HG03521 (cell line): ENCODE results near the gene RAB40C.
A peak's percentile ranks its signal among the peaks of the same experiment; 100 is the strongest.

ENCODE experiments used
- ATAC-seq: cut with Tn5 transposase; IDR thresholded peaks from one replicate; pipeline ENCODE4 v1.9.1; 2021; ENCODE audit warnings: mild to moderate bottlenecking, moderate library complexity; ENCODE audit not compliant: unreplicated experiment

The RAB40C gene

DNA sequence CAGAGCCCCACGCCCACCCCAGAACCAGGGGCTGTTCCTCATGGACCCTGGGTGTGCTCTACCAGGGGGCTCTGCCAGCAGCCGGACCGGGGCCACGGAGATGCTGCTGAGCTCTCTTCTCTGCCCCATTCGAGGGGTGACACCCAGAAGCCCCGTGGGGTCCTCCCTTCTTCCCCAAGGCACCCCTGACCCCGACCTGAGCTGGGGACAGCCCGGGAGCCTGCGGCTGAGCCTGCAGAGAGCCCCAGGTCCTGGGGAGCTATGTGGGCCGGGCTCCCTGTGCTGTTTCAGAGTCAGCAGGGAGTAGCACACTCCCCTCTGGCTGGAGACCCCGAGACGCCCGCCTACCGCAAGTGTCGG is 30.9 kb upstream of the RAB40C start:
- no peak for ATAC-seq

DNA sequence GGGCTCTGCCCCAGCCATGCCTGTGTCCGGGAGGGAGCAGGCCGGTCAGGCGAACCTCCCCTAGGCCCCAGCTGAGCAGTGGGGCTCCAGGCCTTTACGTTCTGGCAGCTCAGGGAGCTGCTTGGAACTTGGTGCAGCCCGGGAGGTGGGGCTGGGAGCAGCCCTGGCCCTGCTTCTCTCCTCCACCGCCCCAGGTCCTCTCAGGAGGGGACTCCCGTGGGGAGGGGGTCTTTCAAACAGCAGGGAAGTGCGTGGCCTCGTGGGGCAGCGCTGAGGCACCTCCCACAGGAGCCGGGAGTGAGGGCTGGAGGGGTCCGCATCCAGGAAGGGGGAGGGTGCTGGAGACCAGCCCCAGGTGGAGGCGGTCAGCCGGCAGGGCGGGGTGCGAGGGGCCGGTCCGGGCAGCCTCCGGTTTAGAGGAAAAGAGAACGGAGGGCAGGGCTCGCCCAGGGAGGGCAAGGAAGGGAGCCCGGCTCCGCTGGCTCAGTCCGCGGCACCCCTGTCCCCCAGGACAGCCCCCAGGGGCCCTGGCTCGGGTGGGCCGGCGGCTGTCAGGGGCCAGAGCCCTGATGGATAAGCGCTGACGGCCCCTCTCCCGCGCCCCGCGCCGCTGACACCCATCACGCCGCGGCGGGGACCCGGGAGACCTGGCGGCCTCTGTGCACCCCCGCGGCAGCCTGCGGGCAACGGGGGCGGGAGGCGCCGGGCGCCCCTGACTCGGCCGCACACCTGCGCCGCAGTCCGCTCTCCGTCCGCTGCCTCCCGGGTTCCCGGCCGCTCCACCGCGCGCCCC is 30.3 kb upstream of the RAB40C start:
- no peak for ATAC-seq

DNA sequence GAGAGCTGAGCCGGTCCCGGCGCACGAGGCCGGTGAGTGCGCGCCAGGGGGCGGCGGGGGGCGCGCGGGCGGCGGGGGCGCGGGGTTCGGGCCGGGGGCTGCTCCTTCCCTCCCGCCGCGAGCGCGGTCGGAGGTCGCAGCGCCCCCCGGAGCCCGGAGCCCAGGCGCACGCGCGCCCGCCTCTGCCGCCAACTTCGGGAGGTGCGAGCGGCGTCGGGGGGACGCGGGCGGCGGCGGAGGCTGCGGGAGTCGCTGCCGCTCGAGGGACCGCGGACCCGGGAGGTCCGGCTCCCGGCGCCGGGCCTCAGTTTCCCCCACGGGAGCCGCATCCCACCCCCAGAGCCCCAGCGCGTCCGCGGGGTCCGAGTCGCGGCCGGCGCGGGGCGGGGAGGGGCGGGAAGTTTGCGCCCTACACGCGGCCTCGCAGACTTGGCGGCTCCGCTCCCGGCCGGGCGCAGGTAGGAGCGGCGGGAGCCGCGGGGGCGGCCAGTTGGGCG is 29.6 kb upstream of the RAB40C start, which contains the start of gene PRR35:
Gene PRR35, plus strand, starts transcription at position 191 of the 497 bp plus-strand sequence. CDS start 2,901 bp downstream, outside the sequence.
- ATAC-seq, result no peak

DNA sequence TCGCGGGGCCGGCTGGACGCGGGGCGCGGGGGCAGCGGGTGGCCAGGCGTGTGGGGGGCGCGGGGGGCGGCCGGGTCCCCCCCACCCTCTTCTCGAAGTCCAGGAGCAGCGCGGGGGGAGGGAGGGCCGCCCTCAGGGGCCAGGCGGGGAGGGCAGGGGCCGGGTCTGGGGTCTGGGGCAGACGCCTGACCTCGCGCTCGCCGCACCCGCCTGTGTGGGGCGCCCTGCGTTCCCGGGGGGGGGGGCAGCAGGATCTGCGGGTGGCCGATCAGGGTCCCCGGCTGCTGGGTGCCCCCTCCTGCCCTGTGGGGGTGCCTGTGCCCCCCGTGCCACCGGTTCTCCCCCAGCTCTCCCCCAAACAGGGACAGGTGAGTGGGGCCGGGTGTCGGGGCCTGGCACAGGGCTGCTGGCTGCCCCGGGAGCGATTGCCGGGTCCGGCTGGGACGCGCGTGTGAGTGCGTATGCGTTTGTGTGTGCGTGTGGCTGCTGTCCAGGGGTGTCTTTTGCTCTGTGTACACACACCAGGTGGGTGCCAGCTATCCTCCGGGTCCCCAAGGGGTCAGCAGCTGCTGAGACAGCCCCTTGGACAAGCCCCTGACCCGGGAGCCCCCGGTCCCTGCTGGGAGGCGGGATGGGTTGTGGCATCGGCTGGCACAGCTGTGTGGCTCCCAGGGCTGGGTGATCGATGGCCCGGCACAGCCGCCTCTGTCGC is 29.0 kb upstream of the RAB40C start:
- no peak for ATAC-seq

DNA sequence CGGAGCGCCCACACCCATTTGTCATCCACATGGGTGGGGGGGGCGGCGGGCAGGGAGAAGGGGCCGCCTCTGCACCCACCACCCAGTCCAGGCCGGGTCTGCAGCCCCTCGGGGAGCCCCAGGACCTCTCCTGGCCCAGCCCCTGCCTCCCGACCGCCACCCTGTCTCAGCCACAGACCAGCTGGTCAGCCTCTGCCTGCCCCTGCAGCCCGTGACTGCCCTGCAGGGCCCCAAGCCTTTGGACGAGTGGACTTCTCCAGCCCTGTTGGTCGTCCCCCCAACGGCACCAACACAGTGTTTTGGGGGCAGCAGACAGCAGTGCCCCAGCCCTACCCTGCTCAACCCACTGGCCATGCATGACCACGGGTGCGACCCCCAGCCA is 28.5 kb upstream of the RAB40C start:
- no peak for ATAC-seq

DNA sequence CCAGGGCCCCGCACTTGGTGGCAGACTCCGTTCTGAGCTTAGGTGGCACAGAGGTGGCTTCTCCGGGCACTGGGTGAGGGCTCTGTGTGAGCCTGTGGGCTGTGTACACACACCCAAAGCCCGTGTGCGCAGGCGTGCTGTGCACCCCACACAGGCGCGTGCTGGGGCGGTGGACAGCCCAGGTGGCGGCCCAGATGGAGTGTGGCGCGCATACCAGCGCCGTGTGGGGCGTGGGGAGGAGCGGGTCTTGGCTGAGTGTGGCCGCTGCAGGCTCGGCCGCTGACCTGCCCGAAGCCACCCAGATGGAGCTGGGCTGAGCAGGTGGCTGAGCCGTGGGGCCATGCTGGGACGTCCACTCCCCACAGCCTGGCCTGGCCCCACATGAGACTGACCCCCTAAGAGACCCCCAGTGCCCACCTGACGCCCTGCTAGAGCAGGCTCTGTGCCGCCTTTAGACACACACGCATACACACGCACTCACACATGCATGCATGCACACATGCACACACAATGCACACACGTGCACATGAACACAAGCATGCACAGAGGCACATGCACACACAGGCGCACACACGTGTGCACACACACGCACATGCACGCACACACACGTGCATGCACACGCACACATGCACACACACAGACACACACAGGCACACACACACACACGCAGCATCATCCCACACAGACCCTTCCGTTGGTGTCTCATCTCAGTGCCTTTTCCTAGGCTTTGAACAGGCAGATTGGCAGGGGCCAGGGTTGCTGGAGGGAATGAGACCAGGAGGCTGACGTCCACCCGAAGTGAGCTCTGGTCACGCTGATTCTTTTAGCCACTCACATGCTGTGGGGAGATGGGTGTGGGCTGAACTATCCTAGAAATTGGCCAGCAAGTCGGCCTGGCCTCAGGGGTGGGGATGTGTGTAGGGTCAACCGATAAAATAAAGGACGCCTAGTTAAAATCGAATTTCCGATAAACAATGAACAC is 27.6 kb upstream of the RAB40C start:
- no peak for ATAC-seq

DNA sequence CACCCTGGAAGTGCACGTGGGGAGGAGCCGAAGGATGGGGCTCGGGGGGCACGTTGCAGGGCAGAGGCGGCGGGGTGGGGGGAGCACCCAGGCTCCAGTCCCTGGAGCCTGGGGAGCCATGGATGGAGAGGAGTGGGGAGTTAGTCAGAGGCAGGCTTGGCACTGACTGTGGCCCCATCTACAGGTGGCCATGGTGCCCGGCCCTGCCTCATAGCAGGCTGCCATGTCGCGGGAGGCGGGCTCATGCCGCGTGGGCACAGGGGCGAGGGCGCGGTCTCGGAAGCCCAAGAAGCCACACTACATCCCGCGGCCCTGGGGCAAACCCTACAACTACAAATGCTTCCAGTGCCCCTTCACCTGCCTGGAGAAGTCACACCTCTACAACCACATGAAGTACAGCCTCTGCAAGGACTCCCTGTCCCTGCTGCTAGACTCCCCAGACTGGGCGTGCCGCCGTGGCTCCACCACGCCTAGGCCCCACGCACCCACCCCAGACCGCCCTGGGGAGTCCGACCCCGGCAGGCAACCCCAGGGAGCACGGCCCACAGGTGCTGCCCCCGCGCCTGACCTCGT is 26.7 kb upstream of the RAB40C start:
- ATAC-seq, result no peak

DNA sequence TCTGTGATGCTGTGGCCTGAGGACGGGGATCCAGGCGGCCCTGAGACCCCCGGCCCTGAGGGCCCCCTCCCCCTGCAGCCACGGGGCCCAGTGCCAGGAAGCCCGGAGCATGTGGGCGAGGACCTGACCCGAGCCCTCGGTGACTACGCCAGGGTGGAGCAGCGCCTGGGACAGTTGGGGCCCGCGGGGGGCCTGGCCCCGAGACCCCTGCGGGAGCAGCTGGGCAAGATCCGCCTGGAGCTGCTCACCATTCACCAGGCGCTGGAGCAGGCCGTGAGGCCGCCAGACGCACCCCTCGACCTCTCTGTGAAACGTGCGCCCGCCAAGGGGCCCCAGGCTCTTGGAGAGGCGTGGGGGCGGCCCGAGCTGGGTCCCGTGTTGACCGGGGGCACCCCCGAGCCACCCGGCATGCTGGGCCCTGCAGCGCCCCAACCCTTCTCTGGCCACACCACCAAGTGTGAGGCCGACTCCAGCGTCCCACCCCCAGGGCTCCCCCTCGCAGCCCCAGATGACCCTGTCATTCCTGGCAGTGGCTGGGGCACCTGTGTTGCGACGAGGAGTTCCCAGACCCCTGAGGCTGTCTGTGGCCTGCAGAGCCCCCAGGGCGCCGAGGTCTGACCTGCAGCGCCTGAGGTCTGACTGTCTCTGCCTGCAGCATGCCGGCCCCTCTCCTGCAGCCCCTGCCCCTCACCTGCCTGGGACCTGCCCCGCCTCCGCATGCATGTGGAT is 25.0 kb upstream of the RAB40C start:
- no peak for ATAC-seq

DNA sequence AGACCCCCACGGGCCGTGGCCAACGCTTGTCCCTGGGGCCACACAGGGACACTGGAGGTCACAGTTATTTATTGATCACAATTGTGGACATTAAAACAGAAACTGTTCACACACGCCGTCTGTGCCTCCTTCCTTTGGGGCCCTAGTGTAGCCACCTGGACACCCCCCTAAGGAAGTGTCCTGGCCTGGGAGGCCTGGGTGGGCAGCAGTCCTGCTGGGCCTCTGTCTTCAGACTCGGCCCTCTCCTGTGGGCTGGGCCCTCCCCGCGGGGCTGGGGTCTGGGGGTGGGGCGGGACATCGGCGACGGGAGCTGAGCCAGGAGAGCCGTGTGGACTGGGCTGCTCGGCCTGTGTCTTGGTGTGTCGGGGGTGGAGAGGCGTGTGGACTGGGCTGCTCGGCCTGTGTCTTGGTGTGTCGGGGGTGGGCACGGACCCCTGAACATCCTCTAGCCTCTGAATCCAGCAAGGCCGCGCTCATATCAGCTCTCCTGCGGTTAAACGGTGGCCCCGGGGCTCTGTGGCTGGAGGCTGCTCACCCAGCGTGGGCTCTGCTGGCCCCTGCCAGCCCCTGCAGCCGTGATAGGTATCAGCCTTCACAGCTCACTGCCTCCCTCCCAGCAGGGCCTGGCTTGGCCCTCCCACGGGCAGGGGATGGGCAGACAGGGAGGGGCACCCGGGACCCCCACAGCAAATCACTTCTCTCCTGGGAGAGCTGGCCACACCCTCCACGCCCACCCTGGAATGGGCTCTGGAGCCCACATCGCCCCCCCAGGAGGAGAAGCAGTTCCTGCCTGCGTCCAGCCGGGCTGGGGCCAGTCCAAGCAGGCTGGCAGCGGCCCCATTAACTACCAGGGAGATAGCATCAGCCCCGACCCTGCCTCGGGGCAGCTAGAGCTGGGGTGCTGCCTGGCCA is 24.2 kb upstream of the RAB40C start:
- no peak for ATAC-seq

DNA sequence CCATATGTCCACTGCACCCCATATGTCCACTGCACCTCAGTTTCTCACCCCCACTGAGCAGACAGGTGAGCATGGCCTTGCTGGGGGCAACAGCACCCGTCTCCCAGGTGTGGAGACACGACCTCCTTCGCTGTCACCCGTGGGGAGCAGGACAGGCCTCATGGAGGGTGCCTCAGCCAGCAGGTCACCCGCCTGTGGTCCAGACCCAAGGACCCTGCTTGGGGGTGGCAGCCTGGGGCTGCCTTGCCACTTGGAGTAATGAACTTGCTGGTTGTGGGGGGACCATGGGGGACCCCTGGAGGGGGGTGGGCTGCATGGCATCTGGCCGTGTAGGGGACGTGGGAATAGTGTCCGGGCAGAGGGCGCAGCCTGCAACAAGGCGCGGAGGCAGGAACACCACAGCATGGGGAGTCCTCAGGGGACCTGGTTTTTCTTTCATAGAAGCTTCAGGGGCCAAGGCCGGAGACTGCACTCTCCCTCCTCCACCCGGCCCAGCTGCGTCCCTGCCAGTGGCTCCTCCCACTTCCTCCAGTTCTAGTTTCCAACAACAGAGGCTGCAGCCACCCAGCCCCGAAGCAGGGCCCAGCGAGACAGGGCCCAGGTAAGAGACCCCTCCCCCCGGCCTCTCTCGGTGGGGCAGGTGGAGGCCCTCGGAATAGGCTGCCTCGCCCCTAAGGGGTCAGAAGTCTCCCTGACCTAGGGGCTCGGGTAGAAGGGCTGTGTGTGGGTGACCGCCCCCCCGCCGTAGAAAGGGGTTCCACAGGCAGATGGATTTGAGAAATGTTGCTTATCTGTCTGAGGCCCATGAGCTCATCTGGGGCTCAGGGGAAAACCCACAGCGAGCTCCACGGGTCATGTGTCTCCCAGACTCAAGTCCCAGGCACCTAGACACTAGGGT is 23.1 kb upstream of the RAB40C start, which contains the start of gene NHLRC4:
Gene NHLRC4, plus strand, starts transcription at position 531 of the 898 bp plus-strand sequence. CDS start 1,043 bp downstream, outside the sequence.
- no peak for ATAC-seq

DNA sequence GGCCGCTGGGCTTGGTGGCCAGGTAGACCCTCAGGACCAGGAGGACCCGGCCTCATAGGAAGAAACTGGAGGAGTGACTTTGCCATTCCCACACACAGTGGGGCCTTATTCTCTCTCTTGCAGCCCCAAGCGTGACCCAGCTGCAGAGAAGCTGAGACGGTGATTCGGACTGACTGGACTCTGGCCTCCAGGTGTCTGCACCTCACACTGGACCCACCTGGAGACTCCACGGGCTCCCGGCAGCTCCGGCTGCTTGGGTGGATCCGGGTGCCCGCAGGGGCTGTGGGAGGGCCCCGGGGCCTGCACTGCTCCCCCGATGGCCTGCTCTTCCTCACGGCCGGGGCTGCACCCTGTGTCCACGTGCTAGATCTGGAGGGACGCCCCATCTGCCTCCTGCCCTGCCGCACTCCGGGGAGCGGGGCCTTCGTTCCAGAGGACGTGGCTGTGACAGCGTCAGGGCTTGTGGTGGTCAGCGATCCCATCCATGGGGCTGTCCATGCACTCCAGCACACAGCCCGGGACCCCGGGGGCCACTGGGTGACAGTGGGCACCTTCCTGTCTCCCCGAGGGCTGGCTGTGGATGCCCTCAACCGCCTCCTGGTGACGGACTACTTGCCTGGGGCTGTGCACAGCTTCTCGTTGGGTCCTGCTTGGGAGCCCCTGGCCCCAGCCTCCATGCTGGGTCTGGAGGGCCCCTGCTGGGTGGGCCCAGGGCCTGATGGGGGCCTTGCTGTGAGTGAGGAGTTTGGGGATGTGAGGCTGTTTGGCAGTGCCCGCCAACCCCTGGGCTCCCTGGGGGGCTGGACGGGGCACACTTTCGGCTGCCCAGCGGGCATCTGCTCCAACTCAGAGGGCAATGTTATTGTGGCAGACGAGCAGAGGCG is 22.3 kb upstream of the RAB40C start:
- no peak for ATAC-seq

DNA sequence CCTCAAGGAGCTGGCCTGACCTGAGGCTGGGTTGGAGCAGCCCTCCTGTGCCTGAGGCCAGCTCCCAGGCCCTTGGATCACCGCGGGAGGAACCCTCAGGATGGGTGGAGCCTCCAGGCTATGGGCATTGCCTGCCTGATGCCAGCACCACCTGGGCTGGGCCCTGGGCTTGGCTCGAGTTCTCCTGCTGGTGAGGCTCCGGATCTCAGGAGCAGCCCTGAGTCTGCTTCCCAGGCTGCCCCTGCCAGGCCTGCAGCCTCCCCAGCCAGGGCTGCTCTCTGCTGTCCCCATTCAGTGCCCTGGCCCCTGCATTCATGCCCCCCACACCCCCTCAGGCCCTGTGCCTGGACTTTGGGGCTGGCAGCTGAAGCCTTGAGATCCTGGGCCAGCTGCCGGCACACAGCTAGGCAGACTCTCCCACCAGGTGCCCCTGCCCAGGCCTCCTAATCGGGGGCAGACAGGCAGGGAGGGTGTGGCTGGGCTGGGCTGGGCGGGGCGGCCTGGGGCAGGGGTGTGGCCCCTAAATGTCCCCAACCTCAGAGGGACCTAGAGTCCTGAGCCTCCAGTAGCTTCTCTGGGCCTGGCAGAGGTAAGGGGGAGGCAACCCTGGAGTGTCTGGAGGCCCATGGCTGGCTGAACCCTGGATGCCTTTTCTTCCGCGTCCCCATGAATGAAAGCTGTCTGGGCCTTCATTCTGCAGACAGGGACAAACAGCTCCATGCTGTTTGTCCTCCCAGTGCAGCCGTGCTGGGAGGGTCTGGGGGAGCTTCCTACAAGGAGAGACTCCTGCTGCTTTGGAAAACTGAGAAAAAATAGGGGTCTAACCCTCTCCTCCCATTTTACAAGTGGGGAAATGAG is 21.2 kb upstream of the RAB40C start:
- ATAC-seq, result no peak

DNA sequence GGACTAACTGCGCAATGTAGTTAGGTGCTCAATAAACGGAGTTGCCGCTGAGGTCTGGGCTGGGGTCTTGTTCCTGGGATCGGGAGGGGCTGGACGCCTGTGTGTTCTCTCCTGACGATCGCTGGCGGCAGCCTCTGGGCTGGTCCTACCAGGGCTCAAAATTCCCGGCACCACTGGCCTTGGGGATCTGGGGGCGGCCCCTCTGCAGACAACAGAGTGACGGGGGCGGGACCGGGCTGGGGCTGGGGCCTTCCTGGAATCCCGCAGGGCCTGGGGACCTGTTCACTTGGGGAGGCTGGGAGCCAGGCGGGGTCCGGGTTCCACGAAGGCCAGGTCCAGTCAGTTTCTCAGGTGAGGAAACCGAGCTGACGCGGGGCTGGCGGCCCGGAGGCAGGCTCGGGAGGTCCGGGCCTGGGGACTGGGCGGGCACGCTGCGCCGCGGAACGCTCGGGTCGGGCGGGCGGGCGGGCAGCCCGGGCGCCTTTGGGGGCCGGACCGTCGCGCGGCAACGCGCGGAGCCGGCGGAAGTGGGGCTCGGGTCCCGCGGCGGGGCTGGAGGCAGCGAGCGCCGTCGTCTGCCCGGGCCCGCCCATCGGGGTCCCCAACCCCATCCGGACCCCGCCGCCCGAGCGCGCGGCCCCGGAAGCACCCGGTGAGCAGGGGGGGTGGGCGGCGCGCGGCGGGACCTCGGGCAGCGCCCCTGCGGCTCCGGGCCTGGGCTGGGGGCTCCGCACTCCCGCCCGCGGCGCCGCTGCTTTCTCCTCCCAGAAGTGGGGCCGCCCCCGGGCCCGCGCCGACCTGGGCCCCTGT is 20.2 kb upstream of the RAB40C start, which contains the start of gene PIGQ:
Gene PIGQ, plus strand, starts transcription at position 524 of the 810 bp plus-strand sequence. CDS start 4,107 bp downstream, outside the sequence.
- ATAC-seq, result peak; percentile 54

DNA sequence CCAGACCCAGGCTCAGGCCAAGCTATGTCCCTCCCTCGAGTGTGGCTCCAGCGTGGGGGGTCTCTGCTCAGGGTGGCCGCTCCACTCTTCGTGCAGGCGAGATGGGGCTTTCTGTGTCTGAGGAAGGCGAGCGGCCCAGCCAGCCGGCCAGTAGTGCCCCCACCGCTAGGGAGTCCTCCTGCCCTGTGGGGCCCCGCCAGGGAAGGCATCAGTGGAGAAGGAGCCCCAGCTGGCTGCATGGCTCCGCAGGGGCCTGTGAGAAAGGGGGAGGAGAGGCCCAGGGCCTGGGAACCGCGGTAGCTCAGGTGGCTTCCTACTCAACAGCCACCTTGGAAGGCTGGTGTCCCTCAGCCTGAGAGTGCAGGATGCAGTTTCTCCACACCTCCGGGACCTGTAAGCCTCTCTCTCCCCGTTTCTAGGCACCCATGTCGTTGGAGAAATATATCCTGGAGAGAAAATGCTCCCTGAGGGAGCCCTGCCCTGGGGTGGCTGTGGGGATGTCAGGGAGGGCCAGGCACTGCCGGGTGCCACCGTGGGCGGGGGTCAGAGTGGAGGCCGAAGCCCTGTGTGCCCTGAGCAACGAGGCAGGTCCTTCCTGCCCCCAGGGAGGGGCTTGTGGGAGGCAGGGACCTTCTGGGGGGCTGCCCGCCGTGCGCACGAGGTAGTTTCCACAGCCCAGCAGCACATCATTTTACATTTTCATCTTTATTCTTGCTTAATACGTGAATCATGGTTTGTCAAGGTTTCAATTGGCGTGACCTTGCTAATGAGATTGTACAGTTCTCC is 16.8 kb upstream of the RAB40C start:
- ATAC-seq, result no peak
